Muscle of leg (tissue), 11 donors: ENCODE data around the gene FAM76B. TPM values are rescaled to one million over a fixed set of nuclear protein-coding genes. Genes with fewer than 3 reads are reported as not detected.

Experiments
- DNase-seq: peaks from one replicate; pipeline ENCODE4 v3.0.0; 2013
- H3K27ac ChIP-seq: one replicate; pipeline ENCODE4 v1.5.1; 2013; ENCODE audit warnings: mild to moderate bottlenecking, low read length, control low read depth
- H3K27me3 ChIP-seq: one replicate; pipeline ENCODE4 v1.6.1; 2013; ENCODE audit warnings: low read length; ENCODE audit not compliant: control insufficient read depth, insufficient read depth
- H3K36me3 ChIP-seq: one replicate; pipeline ENCODE4 v1.6.1; 2013; ENCODE audit warnings: low read length; ENCODE audit not compliant: control insufficient read depth, insufficient read depth
- H3K4me1 ChIP-seq: one replicate; pipeline ENCODE4 v1.6.1; 2013; ENCODE audit warnings: low read length; ENCODE audit not compliant: control insufficient read depth, insufficient read depth
- H3K4me3 ChIP-seq: one replicate; pipeline ENCODE4 v1.5.1; 2013; ENCODE audit warnings: low read length, control low read depth
- H3K9me3 ChIP-seq: replicated peaks from 2 replicates; pipeline ENCODE4 v1.6.1; 2013; ENCODE audit warnings: low read depth, low read length; ENCODE audit not compliant: control insufficient read depth
- WGBS: methylation state at CpG from one replicate; pipeline ENCODE4 v1.1.5; 2013; ENCODE audit warnings: missing lambda C conversion rate; ENCODE audit not compliant: insufficient coverage; 5-methylcytosine and 5-hydroxymethylcytosine counted together
- polyA plus RNA-seq, 8 donors: library from polyadenylated mRNA; unstranded; fragments of 120-200 nt; gene quantifications; one replicate each; pipeline versions ENCODE4 v1.2.1 to v1.2.3, GENCODE V29; 2013; ENCODE audit warnings: inconsistent platforms in 1 of 8, low replicate concordance in 1 of 8; ENCODE audit not compliant: insufficient read length in 8 of 8, insufficient read depth in 1 of 8
- total RNA-seq: library from RNA; stranded (reverse); fragments of 120-200 nt; gene quantifications from one replicate; pipeline ENCODE4 v1.2.4, GENCODE V29; 2013

FAM76B gene
- total and polyA plus RNA-seq, 9 donors = 16.3 to 24.9 (median 21.8) TPM

GRCh38 chr11:95736355-95736754, 53.2 kb downstream of the FAM76B start:
- no peaks in the 10 kb centered on the region for H3K36me3 ChIP-seq
- H3K27ac ChIP-seq = no peak overlapping the region
- H3K9me3 ChIP-seq = no peaks in the 10 kb centered on the region
- H3K4me3 ChIP-seq = no peak overlapping the region
- no peaks in the 10 kb centered on the region for H3K27me3 ChIP-seq
- DNase-seq = peak; percentile 40
- H3K4me1 ChIP-seq = peaks cover 4% of the 10 kb centered on the region
- no CpG with 5 or more reads among the region's 7 CpGs for WGBS

- DNase-seq = peak; percentile 10
These were observed 55.5 kb downstream of the FAM76B start for GRCh38 chr11:95734009-95734572.

GRCh38 chr11:95732930-95733602, 56.5 kb downstream of the FAM76B start:
- no peak for DNase-seq
- Histone ChIP-seq H3K4me1 (peaks cover 4% of the 10 kb centered on the region), H3K36me3 (no peaks in the 10 kb centered on the region), H3K27me3 (no peaks in the 10 kb centered on the region), H3K9me3 (no peaks in the 10 kb centered on the region), H3K4me3 (no peak overlapping the region), H3K27ac (no peak overlapping the region)
- 53% methylated on average over 2 of the region's 2 CpGs for WGBS

More at GRCh38 chr11:95734009-95734572, 55.5 kb downstream of the FAM76B start:
- H3K9me3 ChIP-seq = no peaks in the 10 kb centered on the region
- WGBS = no CpG with 5 or more reads among the region's 4 CpGs
- H3K4me1 ChIP-seq = peaks cover 4% of the 10 kb centered on the region
- no peak overlapping the region for H3K27ac ChIP-seq
- no peaks in the 10 kb centered on the region for H3K36me3 ChIP-seq
- no peak overlapping the region for H3K4me3 ChIP-seq
- H3K27me3 ChIP-seq = no peaks in the 10 kb centered on the region

DNA sequence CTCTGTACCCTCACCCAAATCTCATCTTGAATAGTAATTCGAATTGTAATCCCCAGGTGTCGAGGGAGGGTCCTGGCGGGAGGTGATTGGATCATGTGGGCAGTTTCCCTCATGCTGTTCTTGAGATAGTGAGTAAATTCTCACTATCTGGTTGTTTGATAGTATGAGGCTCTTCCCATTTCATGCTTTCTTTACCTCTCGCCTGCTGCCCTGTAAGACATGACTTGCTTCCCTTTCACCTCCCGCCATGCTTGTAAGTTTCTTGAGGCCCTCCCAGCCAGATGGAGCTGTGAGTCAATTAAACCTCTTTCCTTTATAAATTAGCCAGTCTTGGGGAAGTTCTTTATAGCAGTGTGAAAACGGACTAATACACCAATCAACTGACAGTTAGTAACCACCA, 60.1 kb downstream of the FAM76B start:
- no peaks in the 10 kb centered on the region for H3K36me3 ChIP-seq
- no peaks in the 10 kb centered on the region for H3K9me3 ChIP-seq
- WGBS = no CpG with 5 or more reads among the region's 6 CpGs
- no peak for DNase-seq
- H3K27me3 ChIP-seq = no peaks in the 10 kb centered on the region
- no peak overlapping the region for H3K27ac ChIP-seq
- peaks cover 8% of the 10 kb centered on the region for H3K4me1 ChIP-seq
- no peak overlapping the region for H3K4me3 ChIP-seq

GRCh38 chr11:95728790-95729189, 60.8 kb downstream of the FAM76B start:
- WGBS = no CpG with 5 or more reads among the region's 2 CpGs
- H3K27ac ChIP-seq = no peak overlapping the region
- H3K4me3 ChIP-seq = no peak overlapping the region
- DNase-seq = no peak
- no peaks in the 10 kb centered on the region for H3K9me3 ChIP-seq
- no peaks in the 10 kb centered on the region for H3K27me3 ChIP-seq
- no peaks in the 10 kb centered on the region for H3K36me3 ChIP-seq
- H3K4me1 ChIP-seq = peaks cover 4% of the 10 kb centered on the region

- Histone ChIP-seq H3K27me3 (no peaks in the 10 kb centered on the region), H3K36me3 (no peaks in the 10 kb centered on the region), H3K4me3 (no peak overlapping the region), H3K27ac (no peak overlapping the region), H3K9me3 (no peaks in the 10 kb centered on the region), H3K4me1 (peaks cover 4% of the 10 kb centered on the region)
- no peak for DNase-seq
These were observed 61.5 kb downstream of the FAM76B start for GRCh38 chr11:95728094-95728493.

DNA sequence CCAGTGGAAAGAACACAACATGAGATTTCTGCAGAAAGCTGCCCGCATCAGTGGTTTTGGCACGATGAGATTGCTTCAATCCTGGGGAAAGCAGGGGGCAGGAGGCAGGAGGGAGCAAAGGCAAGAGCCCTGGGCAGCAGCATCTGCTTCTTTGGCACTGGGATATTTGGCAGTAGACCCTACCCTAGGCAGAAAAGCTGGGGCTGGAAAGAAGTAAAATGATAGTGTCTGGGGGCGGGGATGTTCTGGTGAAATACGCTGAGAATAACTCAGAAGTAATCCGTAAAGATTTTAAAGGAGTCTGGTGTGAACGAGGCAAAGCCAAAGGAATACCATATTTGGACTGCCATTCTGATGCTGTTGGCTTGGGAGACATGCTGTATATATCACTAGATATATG, 62.0 kb downstream of the FAM76B start:
- Histone ChIP-seq H3K9me3 (no peaks in the 10 kb centered on the region), H3K36me3 (no peaks in the 10 kb centered on the region), H3K4me1 (peaks cover 4% of the 10 kb centered on the region), H3K27ac (no peak overlapping the region), H3K27me3 (no peaks in the 10 kb centered on the region), H3K4me3 (no peak overlapping the region)
- WGBS = 62% methylated on average over 2 of the region's 6 CpGs
- peak; percentile 46 for DNase-seq

GRCh38 chr11:95727111-95727510, 62.5 kb downstream of the FAM76B start:
- WGBS = 60% methylated on average over 1 of the region's 2 CpGs

DNA sequence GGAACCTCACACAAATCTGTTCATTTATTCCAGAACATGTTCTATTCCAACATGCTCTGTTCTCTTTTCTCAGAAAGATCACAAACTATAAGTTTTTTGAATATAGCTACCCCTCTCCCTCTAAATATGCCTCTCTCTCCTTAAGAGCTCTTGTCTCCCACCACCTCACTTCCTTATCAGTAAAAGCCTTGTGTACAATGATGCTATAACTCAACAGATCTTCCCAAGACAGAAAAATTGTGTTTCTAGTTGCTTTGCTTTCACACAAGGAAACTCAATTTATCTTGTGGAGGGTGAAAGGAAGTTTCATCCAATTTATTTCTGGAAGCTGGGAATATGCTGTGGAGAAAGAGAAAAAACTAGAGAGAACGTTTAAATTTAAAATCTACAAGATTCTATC, 64.4 kb downstream of the FAM76B start:
- Histone ChIP-seq H3K4me1 (peaks cover 4% of the 10 kb centered on the region), H3K4me3 (no peak overlapping the region), H3K9me3 (no peaks in the 10 kb centered on the region), H3K36me3 (no peaks in the 10 kb centered on the region), H3K27me3 (no peaks in the 10 kb centered on the region), H3K27ac (no peak overlapping the region)
- DNase-seq = no peak
- whole genome bisulfite sequencing = no CpG with 5 or more reads among the region's 1 CpG

More at GRCh38 chr11:95727111-95727510, 62.5 kb downstream of the FAM76B start:
- H3K27ac ChIP-seq = no peak overlapping the region
- no peaks in the 10 kb centered on the region for H3K36me3 ChIP-seq
- H3K9me3 ChIP-seq = no peaks in the 10 kb centered on the region
- H3K4me3 ChIP-seq = no peak overlapping the region
- H3K4me1 ChIP-seq = peaks cover 4% of the 10 kb centered on the region
- DNase-seq = no peak
- H3K27me3 ChIP-seq = no peaks in the 10 kb centered on the region

DNA sequence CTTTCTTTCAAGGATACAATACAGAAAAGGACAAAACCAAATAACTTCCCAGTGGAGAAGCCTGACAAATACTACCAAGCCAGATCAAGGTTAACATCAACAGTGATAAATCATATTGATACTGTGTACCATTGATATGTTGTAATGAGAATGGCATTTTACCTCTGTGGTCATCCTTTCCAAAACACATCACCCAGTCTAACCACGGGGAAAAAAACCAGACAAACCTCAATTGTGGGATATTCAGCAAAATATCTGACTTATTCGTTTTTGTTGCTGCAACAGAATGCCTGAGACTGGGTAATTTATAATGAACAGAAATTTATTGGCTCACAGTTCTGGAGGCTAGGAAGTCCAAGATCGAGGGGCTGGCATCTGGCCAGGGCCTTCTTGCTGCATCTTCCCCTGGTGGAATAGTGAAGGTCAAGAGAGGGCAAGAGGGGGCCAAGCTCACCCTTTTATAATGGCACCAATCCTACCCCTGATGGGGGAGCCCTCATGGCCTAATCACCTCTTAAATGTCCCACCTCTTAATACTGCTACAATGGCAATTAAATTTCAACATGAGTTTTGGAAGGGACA, 66.1 kb downstream of the FAM76B start:
- Histone ChIP-seq H3K4me3 (no peak overlapping the region), H3K27me3 (no peaks in the 10 kb centered on the region), H3K36me3 (no peaks in the 10 kb centered on the region), H3K27ac (no peak overlapping the region), H3K4me1 (peaks cover 4% of the 10 kb centered on the region), H3K9me3 (no peaks in the 10 kb centered on the region)
- no CpG with 5 or more reads among the region's 3 CpGs for WGBS
- no peak for DNase-seq
